Measurements from ENCODE around the gene CBX2.

The CBX2 gene

DNA sequence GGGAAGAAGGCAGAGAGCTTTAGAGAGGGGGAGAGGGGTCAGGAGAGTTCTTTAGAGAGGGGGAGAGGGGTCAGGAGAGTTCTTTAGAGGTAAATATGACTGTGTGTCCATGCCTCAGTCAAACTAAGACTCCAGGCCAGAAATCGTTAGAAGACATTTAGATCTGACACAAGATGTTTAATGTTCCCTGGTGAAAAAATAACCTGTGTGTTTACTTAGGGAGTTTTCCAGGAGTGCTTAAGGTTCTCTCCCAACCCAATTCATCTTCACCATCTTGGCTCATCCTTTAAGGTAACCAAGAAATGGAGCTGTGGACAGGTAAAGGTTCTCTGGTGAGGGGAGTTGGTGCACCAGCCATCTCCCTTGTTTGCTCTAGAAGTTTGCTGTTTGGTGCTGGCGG lies 51.5 kb downstream of the CBX2 start:
- no peak for ATAC-seq
- TF ChIP-seq ARNTL (CRISPR knock-in tag; IDR thresholded peaks at IDR 0.05; ENCODE audit: borderline replicate concordance, low read depth) (no peak), ESRRG (CRISPR knock-in tag; IDR thresholded peaks at IDR 0.05) (no peak), ZNF8 (CRISPR knock-in tag; IDR thresholded peaks at IDR 0.05) (no peak), ZFP30 (CRISPR knock-in tag; IDR thresholded peaks at IDR 0.05) (no peak), GLIS3 (CRISPR knock-in tag; IDR thresholded peaks at IDR 0.05) (no peak), ZNF565 (CRISPR knock-in tag; conservative IDR thresholded peaks at IDR 0.05; ENCODE audit: low read depth) (no peak), BACH2 (CRISPR knock-in tag; IDR thresholded peaks at IDR 0.05; ENCODE audit: borderline replicate concordance) (no peak), SNAI2 (CRISPR knock-in tag; IDR thresholded peaks at IDR 0.05) (no peak), TCF4 (CRISPR knock-in tag; IDR thresholded peaks at IDR 0.05; ENCODE audit: borderline replicate concordance) (no peak), TOX (CRISPR knock-in tag; IDR thresholded peaks at IDR 0.05; ENCODE audit: borderline replicate concordance) (no peak), CREB5 (CRISPR knock-in tag; IDR thresholded peaks at IDR 0.05; ENCODE audit: low read depth) (no peak), CSRNP3 (CRISPR knock-in tag; IDR thresholded peaks at IDR 0.05) (no peak), RARB (CRISPR knock-in tag; IDR thresholded peaks at IDR 0.05) (no peak), CSDC2 (CRISPR knock-in tag; IDR thresholded peaks at IDR 0.05) (no peak), PPARA (CRISPR knock-in tag; IDR thresholded peaks at IDR 0.05; ENCODE audit: borderline replicate concordance) (no peak)
- TF ChIP-seq, protein P1, sequence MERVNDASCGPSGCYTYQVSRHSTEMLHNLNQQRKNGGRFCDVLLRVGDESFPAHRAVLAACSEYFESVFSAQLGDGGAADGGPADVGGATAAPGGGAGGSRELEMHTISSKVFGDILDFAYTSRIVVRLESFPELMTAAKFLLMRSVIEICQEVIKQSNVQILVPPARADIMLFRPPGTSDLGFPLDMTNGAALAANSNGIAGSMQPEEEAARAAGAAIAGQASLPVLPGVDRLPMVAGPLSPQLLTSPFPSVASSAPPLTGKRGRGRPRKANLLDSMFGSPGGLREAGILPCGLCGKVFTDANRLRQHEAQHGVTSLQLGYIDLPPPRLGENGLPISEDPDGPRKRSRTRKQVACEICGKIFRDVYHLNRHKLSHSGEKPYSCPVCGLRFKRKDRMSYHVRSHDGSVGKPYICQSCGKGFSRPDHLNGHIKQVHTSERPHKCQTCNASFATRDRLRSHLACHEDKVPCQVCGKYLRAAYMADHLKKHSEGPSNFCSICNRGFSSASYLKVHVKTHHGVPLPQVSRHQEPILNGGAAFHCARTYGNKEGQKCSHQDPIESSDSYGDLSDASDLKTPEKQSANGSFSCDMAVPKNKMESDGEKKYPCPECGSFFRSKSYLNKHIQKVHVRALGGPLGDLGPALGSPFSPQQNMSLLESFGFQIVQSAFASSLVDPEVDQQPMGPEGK (CRISPR knock-in tag; IDR thresholded peaks at IDR 0.05; ENCODE audit: borderline replicate concordance): no peak

DNA sequence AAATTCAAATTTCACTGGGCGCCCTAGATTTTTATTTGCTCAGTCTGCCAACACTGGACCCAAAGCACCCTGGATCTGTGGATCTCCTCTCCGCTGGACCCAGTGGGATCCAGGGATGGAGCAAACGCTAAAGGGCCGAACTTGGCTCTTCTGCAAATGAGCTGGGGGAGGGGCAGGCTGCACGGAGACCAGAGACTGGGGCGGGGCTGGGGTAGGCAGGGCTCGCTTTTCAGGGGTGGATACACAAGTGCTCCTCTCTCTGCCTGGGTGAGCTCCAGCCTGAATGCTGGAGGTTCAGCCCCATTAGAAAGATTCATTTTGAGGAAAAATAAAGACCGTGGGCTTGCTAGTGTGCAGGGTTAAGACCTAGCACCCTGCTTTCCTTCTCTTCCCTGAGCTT lies 52.4 kb downstream of the CBX2 start:
- no peak for TF ChIP-seq ZC3H10 (CRISPR knock-in tag; IDR thresholded peaks at IDR 0.05)
- TF ChIP-seq CSRNP3 (CRISPR knock-in tag; IDR thresholded peaks at IDR 0.05): no peak
- no peak for TF ChIP-seq RARB (CRISPR knock-in tag; IDR thresholded peaks at IDR 0.05)
- TF ChIP-seq CREB5 (CRISPR knock-in tag; IDR thresholded peaks at IDR 0.05; ENCODE audit: low read depth): no peak
- TF ChIP-seq POU6F1 (CRISPR knock-in tag; IDR thresholded peaks at IDR 0.05; ENCODE audit: borderline replicate concordance, low read depth): no peak
- TF ChIP-seq CSDC2 (CRISPR knock-in tag; IDR thresholded peaks at IDR 0.05): no peak
- ATAC-seq: no peak

DNA sequence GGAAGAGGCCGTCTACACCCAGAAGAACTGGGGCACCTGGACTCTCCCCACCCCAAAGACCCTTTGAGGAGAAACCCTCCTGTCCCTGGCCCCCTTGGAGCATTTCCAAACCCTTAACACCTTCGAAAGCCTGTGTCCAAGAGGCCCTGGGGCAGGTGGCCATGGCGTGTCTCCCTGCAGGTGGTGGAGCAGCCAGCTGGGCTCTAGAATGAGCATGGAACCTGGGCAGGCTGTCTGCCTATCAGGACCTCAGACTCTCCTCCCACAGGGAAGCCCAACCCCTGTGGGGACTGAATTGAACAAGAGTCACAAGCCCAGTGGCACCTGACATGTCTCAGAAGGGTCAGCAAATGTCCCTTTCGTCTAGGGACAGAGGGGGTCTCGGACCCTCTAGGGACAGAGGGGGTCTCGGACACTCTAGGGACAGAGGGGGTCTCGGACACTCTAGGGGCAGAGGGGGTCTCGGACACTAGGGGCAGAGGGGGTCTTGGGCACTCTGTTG lies 52.9 kb downstream of the CBX2 start:
- TF ChIP-seq CREB5 (CRISPR knock-in tag; IDR thresholded peaks at IDR 0.05; ENCODE audit: low read depth) (no peak), ISL1 (CRISPR knock-in tag; IDR thresholded peaks at IDR 0.05) (no peak), TOX (CRISPR knock-in tag; IDR thresholded peaks at IDR 0.05; ENCODE audit: borderline replicate concordance) (no peak), OSR1 (CRISPR knock-in tag; IDR thresholded peaks at IDR 0.05) (no peak), SNAI2 (CRISPR knock-in tag; IDR thresholded peaks at IDR 0.05) (no peak), BACH2 (CRISPR knock-in tag; IDR thresholded peaks at IDR 0.05; ENCODE audit: borderline replicate concordance) (no peak), ZNF565 (CRISPR knock-in tag; conservative IDR thresholded peaks at IDR 0.05; ENCODE audit: low read depth) (no peak)
- TF ChIP-seq, protein P1 (CRISPR knock-in tag; IDR thresholded peaks at IDR 0.05; ENCODE audit: borderline replicate concordance): no peak
- no peak for ATAC-seq
